H1 (cell line): ENCODE measurements around the gene ATF7IP2. TPM values are rescaled to one million over a fixed set of nuclear protein-coding genes. Genes with fewer than 3 reads are reported as not detected.

Source experiments
- CTCF ChIA-PET: fragments of 300-600 bp; sonication (Branson Sonifier 250); formaldehyde crosslinking; loops from one replicate; lab custom pipeline; 2021; ENCODE audit not compliant: partially characterized antibody; lab: Charles Lee
- POLR2A ChIA-PET: fragments of 300-600 bp; sonication (Branson Sonifier 250); formaldehyde crosslinking; loops from one replicate; lab custom pipeline; 2021; ENCODE audit warnings: inconsistent platforms; ENCODE audit not compliant: partially characterized antibody; lab: Charles Lee
- DNase-seq, 2 experiments: peaks; one replicate each; pipeline versions ENCODE4 v3.0.0 to v3.0.0-alpha.2; 2010 to 2022; ENCODE audit warnings: low spot score in 2 of 2, low read depth in 1 of 2, mixed read lengths in 1 of 2
- FAIRE-seq: peaks from 2 replicates; lab custom pipeline; 2011; peaks lifted over from hg19 to GRCh38; lab: Jason Lieb, UNC
- H2AFZ ChIP-seq: 2 replicates; pipeline ENCODE4 v1.8.1; 2012; ENCODE audit warnings: low read length, inconsistent platforms
- H2AK5ac ChIP-seq: 2 replicates; pipeline ENCODE4 v1.6.1; 2013; ENCODE audit warnings: low read depth, low read length
- H2BK120ac ChIP-seq: replicated peaks from 2 replicates; pipeline ENCODE3; 2013; ENCODE audit warnings: low read depth, low read length, inconsistent platforms
- H2BK12ac ChIP-seq: 2 replicates; pipeline ENCODE4 v1.6.1; 2013; ENCODE audit warnings: low read depth, low read length
- H2BK15ac ChIP-seq: 2 replicates; pipeline ENCODE4 v1.6.1; 2013; ENCODE audit warnings: low read length
- H2BK20ac ChIP-seq: 2 replicates; pipeline ENCODE4 v1.6.1; 2013; ENCODE audit warnings: low read length
- H2BK5ac ChIP-seq: 2 replicates; pipeline ENCODE4 v1.6.1; 2013; ENCODE audit warnings: low read depth, low read length
- H3K14ac ChIP-seq: 2 replicates; pipeline ENCODE4 v1.6.1; 2013; ENCODE audit warnings: inconsistent platforms; ENCODE audit not compliant: insufficient read length
- H3K18ac ChIP-seq: 2 replicates; pipeline ENCODE4 v1.6.1; 2013; ENCODE audit warnings: low read length; ENCODE audit errors: extremely low read depth
- H3K23ac ChIP-seq: 2 replicates; pipeline ENCODE4 v1.6.1; 2013; ENCODE audit warnings: inconsistent platforms; ENCODE audit not compliant: insufficient read length
- H3K23me2 ChIP-seq: 2 replicates; pipeline ENCODE4 v1.6.1; 2013; ENCODE audit warnings: low read depth, low read length
- H3K27ac ChIP-seq: 2 replicates; pipeline ENCODE4 v1.6.1; 2011; ENCODE audit warnings: low read depth, low read length, inconsistent platforms
- H3K27me3 ChIP-seq, 4 experiments: replicated peaks in 1 of 4; 1 replicate in 1 of 4; 2 replicates in 3 of 4; pipeline versions ENCODE4 v1.6.1 to v1.8.1; 2011 to 2013; ENCODE audit warnings: low read length in 3 of 4, mild to moderate bottlenecking in 3 of 4, inconsistent platforms in 2 of 4, mixed read lengths in 2 of 4, moderate library complexity in 1 of 4; ENCODE audit not compliant: control insufficient read depth in 3 of 4, insufficient read depth in 3 of 4; ENCODE audit errors: extremely low read depth in 1 of 4
- H3K36me3 ChIP-seq, 4 experiments: 2 replicates each; pipeline versions ENCODE4 v1.6.1 to v1.8.1; 2011 to 2013; ENCODE audit warnings: mild to moderate bottlenecking in 4 of 4, low read length in 3 of 4, moderate library complexity in 2 of 4, control low read depth in 1 of 4, inconsistent platforms in 1 of 4; ENCODE audit not compliant: insufficient read depth in 4 of 4, control insufficient read depth in 2 of 4
- H3K4ac ChIP-seq: replicated peaks from 2 replicates; pipeline ENCODE3; 2013; ENCODE audit warnings: low read length, low read depth, mixed read lengths, inconsistent platforms; ENCODE audit not compliant: insufficient read length
- H3K4me1 ChIP-seq, 4 experiments: replicated peaks in 1 of 4; 1 replicate in 1 of 4; 2 replicates in 3 of 4; pipeline versions ENCODE4 v1.6.1 to v1.8.1; 2011 to 2013; ENCODE audit warnings: low read length in 3 of 4, inconsistent platforms in 2 of 4, mixed read lengths in 1 of 4; ENCODE audit not compliant: insufficient read depth in 4 of 4, control insufficient read depth in 3 of 4
- H3K4me2 ChIP-seq, 2 experiments: 2 replicates each; pipeline versions ENCODE4 v1.6.1 to v1.8.1; 2011 to 2013; ENCODE audit warnings: low read depth in 2 of 2, low read length in 2 of 2, control low read depth in 1 of 2, inconsistent platforms in 1 of 2, mild to moderate bottlenecking in 1 of 2; ENCODE audit not compliant: insufficient read depth in 1 of 2
- H3K4me3 ChIP-seq, 4 experiments: fragments of 200-600, 300-600 bp in 1 of 4; sonication (generic), shearing (Covaris generic), sonication (Bioruptor Twin) in 1 of 4; 2 replicates each; pipeline versions ENCODE4 v1.5.1 to v1.8.1; 2011 to 2016; ENCODE audit warnings: low read length in 4 of 4, low read depth in 3 of 4, control low read depth in 2 of 4, inconsistent platforms in 2 of 4, mild to moderate bottlenecking in 2 of 4, mixed read lengths in 1 of 4, moderate library complexity in 1 of 4; ENCODE audit not compliant: insufficient read depth in 2 of 4; ENCODE audit errors: extremely low read depth in 1 of 4
- H3K56ac ChIP-seq: replicated peaks from 2 replicates; pipeline ENCODE3; 2013; ENCODE audit warnings: low read depth, mild to moderate bottlenecking, mixed read lengths, low read length, inconsistent platforms; ENCODE audit not compliant: insufficient read length
- H3K79me1 ChIP-seq: 2 replicates; pipeline ENCODE4 v1.6.1; 2013; ENCODE audit warnings: low read depth, low read length, control low read depth
- H3K79me2 ChIP-seq, 2 experiments: 2 replicates each; pipeline versions ENCODE4 v1.6.1 to v1.8.1; 2012 to 2013; ENCODE audit warnings: low read length in 2 of 2, mild to moderate bottlenecking in 2 of 2, inconsistent platforms in 1 of 2; ENCODE audit not compliant: insufficient read depth in 2 of 2, control insufficient read depth in 1 of 2
- H3K9ac ChIP-seq, 4 experiments: replicated peaks in 1 of 4; 1 replicate in 1 of 4; 2 replicates in 3 of 4; pipeline versions ENCODE4 v1.6.1 to v1.8.1; 2011 to 2013; ENCODE audit warnings: low read depth in 3 of 4, low read length in 3 of 4, control low read depth in 2 of 4, mild to moderate bottlenecking in 2 of 4, moderate library complexity in 2 of 4, inconsistent platforms in 1 of 4; ENCODE audit errors: extremely low read depth in 1 of 4
- H3K9me3 ChIP-seq, 2 experiments: 2 replicates each; pipeline versions ENCODE4 v1.6.1 to v1.8.1; 2012 to 2013; ENCODE audit warnings: mild to moderate bottlenecking in 2 of 2, moderate library complexity in 2 of 2, control low read depth in 1 of 2, inconsistent platforms in 1 of 2, low read depth in 1 of 2, low read length in 1 of 2, mixed read lengths in 1 of 2; ENCODE audit not compliant: insufficient read depth in 2 of 2
- H4K20me1 ChIP-seq, 2 experiments: replicated peaks in 1 of 2; 2 replicates each; pipeline versions ENCODE3 to v1.8.1; 2011 to 2013; ENCODE audit warnings: inconsistent platforms in 2 of 2, low read length in 2 of 2, mild to moderate bottlenecking in 1 of 2; ENCODE audit not compliant: insufficient read depth in 2 of 2, control insufficient read depth in 1 of 2
- H4K5ac ChIP-seq: 2 replicates; pipeline ENCODE4 v1.6.1; 2013; ENCODE audit warnings: low read length, low read depth, mixed read lengths, inconsistent platforms; ENCODE audit not compliant: insufficient read length
- H4K8ac ChIP-seq: 2 replicates; pipeline ENCODE4 v1.8.0; 2013; ENCODE audit warnings: mild to moderate bottlenecking, moderate library complexity, low read length, inconsistent platforms; ENCODE audit not compliant: insufficient read depth; ENCODE audit errors: extremely low read depth
- H4K91ac ChIP-seq: replicated peaks from 2 replicates; pipeline ENCODE3; 2013; ENCODE audit warnings: low read length, mixed read lengths, inconsistent platforms; ENCODE audit not compliant: insufficient read length
- ASH2L ChIP-seq: fragments of 200-600, 300-600 bp; sonication (generic); IDR thresholded peaks from one replicate; pipeline ENCODE4 v1.7.1; 2017; ENCODE audit warnings: low read length
- BACH1 ChIP-seq: IDR thresholded peaks from 2 replicates; pipeline ENCODE4 v1.6.1; 2012; ENCODE audit warnings: low read length, improper control_type of control experiment
- CHD1 ChIP-seq: IDR thresholded peaks from 2 replicates; pipeline ENCODE4 v1.6.1; 2012; ENCODE audit warnings: low read depth, low read length, improper control_type of control experiment
- CTCF ChIP-seq, 3 experiments: IDR thresholded peaks; 1 replicate in 2 of 3; 2 replicates in 1 of 3; pipeline versions ENCODE4 v1.5.1 to v1.6.1; 2011; ENCODE audit warnings: low read length in 3 of 3, mild to moderate bottlenecking in 3 of 3, inconsistent platforms in 2 of 3, low read depth in 1 of 3, moderate library complexity in 1 of 3; ENCODE audit not compliant: insufficient read depth in 1 of 3; ENCODE audit errors: control extremely low read depth in 1 of 3
- JUND ChIP-seq: IDR thresholded peaks from 2 replicates; pipeline ENCODE4 v1.6.1; 2011; ENCODE audit warnings: mild to moderate bottlenecking, improper control_type of control experiment, low read length
- MAFK ChIP-seq: IDR thresholded peaks from 2 replicates; pipeline ENCODE4 v1.6.1; 2012; ENCODE audit warnings: low read depth, mild to moderate bottlenecking, improper control_type of control experiment, low read length
- POLR2A ChIP-seq, 2 experiments: IDR thresholded peaks; 1 replicate in 1 of 2; 2 replicates in 1 of 2; pipeline ENCODE4 v1.6.1; 2011; ENCODE audit warnings: low read depth in 2 of 2, low read length in 2 of 2, mild to moderate bottlenecking in 2 of 2; ENCODE audit errors: control extremely low read depth in 1 of 2
- POU5F1 ChIP-seq: IDR thresholded peaks from 2 replicates; pipeline ENCODE4 v1.6.1; 2011; ENCODE audit warnings: low read depth, mild to moderate bottlenecking, low read length, moderate library complexity
- RFX5 ChIP-seq: IDR thresholded peaks from 2 replicates; pipeline ENCODE4 v1.6.1; 2011; ENCODE audit warnings: low read depth, low read length, improper control_type of control experiment, borderline replicate concordance
- RXRA ChIP-seq: IDR thresholded peaks from 2 replicates; pipeline ENCODE4 v1.6.1; 2011; ENCODE audit warnings: low read depth, mild to moderate bottlenecking, low read length, moderate library complexity; ENCODE audit not compliant: insufficient read depth
- SP1 ChIP-seq: IDR thresholded peaks from 2 replicates; pipeline ENCODE4 v1.6.1; 2011; ENCODE audit warnings: low read depth, low read length
- SP2 ChIP-seq: IDR thresholded peaks from 2 replicates; pipeline ENCODE4 v1.6.1; 2012; ENCODE audit warnings: mild to moderate bottlenecking, low read length, inconsistent platforms
- TAF7 ChIP-seq: optimal IDR thresholded peaks from 2 replicates; pipeline ENCODE3; 2011; ENCODE audit warnings: low read depth, mild to moderate bottlenecking, inconsistent platforms, low read length, moderate library complexity, borderline replicate concordance
- TBP ChIP-seq: IDR thresholded peaks from 2 replicates; pipeline ENCODE4 v1.6.1; 2011; ENCODE audit warnings: low read depth, low read length, improper control_type of control experiment
- WGBS, 2 experiments: shearing (Covaris generic) in 1 of 2; methylation state at CpG; one replicate each; pipeline versions ENCODE4 v1.1.6 to v1.1.7; 2013 to 2015; ENCODE audit warnings: low lambda C conversion rate in 2 of 2, mixed read lengths in 2 of 2, inconsistent platforms in 1 of 2, low coverage in 1 of 2, missing lambda C conversion rate in 1 of 2; ENCODE audit not compliant: insufficient replicate concordance in 2 of 2, insufficient coverage in 1 of 2, insufficient read length in 1 of 2; ENCODE audit errors: extremely low coverage in 1 of 2, missing lambda C conversion rate in 1 of 2; 5-methylcytosine and 5-hydroxymethylcytosine counted together
- polyA plus RNA-seq, 7 experiments: library from polyadenylated mRNA; depleted of rRNA in 3 of 7; stranded (reverse) in 5 of 7; unstranded in 2 of 7; fragments of >200 nt in 5 of 7; fragments of 200-250 nt in 2 of 7; gene quantifications; 1 replicate in 5 of 7; 2 replicates in 1 of 7; 4 replicates in 1 of 7; pipeline versions ENCODE4 v1.2.1 to v1.2.3, GENCODE V29; 2011 to 2013; ENCODE audit warnings: missing spikeins in 2 of 7, mixed read lengths in 2 of 7
- total RNA-seq: library from RNA; stranded (reverse); fragmentation: NEBNext Ultra II Directional; extraction: Animal tissue kit (Norgen Biotek cat#: 25700); gene quantifications from 2 replicates; pipeline ENCODE4 v1.2.1, GENCODE V29; 2021

Gene ATF7IP2
- total and polyA plus RNA-seq, 2 of the 8 experiments (the other 6 are each of a cell fraction or from before 2014, with no cell fraction given): 28.7 to 32.8 TPM

- H3K79me2 ChIP-seq: no peaks in the 10 kb centered on the region
- no peak overlapping the region for H3K4me3 ChIP-seq
- H3K4me2 ChIP-seq: no peak overlapping the region
- DNase-seq (no peak), FAIRE-seq (no peak)
- H3K4me1 ChIP-seq: no peaks in the 10 kb centered on the region; a peak in 1 of 7 replicates
- H4K20me1 ChIP-seq: no peaks in the 10 kb centered on the region
- H2BK12ac ChIP-seq: no peak overlapping the region
- no peak overlapping the region for H2BK15ac ChIP-seq
- no peaks in the 10 kb centered on the region for H3K23me2 ChIP-seq
- H3K18ac ChIP-seq: no peak overlapping the region
- H3K9ac ChIP-seq: no peak overlapping the region
- ChIA-PET CTCF (no interaction called here), POLR2A (no interaction called here)
- H2BK120ac ChIP-seq: no peak overlapping the region
- 100% methylated on average over 1 of the region's 1 CpG; no CpG with 5 or more reads in 1 of the 2 experiments for WGBS, 2 experiments
- H3K4ac ChIP-seq: no peak overlapping the region
- H3K27me3 ChIP-seq: no peaks in the 10 kb centered on the region
- H3K79me1 ChIP-seq: no peaks in the 10 kb centered on the region
- no peak overlapping the region for H3K23ac ChIP-seq
- no peak overlapping the region for H2AK5ac ChIP-seq
- H3K27ac ChIP-seq: no peak overlapping the region
- H3K36me3 ChIP-seq: no peaks in the 10 kb centered on the region
- no peak overlapping the region for H2BK5ac ChIP-seq
- H4K5ac ChIP-seq: no peak overlapping the region
- H3K56ac ChIP-seq: no peak overlapping the region
- H3K14ac ChIP-seq: no peak overlapping the region
- no peak overlapping the region for H4K91ac ChIP-seq
- no peak overlapping the region for H2AFZ ChIP-seq
- H3K9me3 ChIP-seq: no peaks in the 10 kb centered on the region
- H2BK20ac ChIP-seq: no peak overlapping the region
- no peak overlapping the region for H4K8ac ChIP-seq
- TF ChIP-seq RXRA (no peak), TAF7 (no peak), POU5F1 (no peak), SP1 (no peak), JUND (no peak), TBP (no peak), POLR2A (IDR thresholded peaks at IDR 0.05; ENCODE audit: control extremely low read depth in 1 of 2, low read depth in 2 of 2, low read length in 2 of 2) (no peak), ASH2L (no peak), SP2 (no peak), BACH1 (no peak), CTCF (IDR thresholded peaks at IDR 0.05; ENCODE audit: control extremely low read depth in 1 of 3, insufficient read depth in 1 of 3, low read depth in 1 of 3, low read length in 3 of 3) (no peak), CHD1 (no peak), MAFK (no peak), RFX5 (no peak)
Measured at GRCh38 chr16:10373556-10373955, 12.3 kb upstream of the ATF7IP2 start.
